Common myeloid progenitor, CD34-positive (primary cell): Measurements from ENCODE around the gene PRKAG2.
A peak's percentile ranks its signal among the peaks of the same experiment; 100 is the strongest.

Source experiments
- CTCF ChIA-PET: fragments of 350-600 bp; sonication (Branson Sonifier 250); formaldehyde crosslinking; loops from one replicate; lab custom pipeline; 2021; ENCODE audit warnings: antibody characterized with exemption; lab: Charles Lee
- POLR2A ChIA-PET: fragments of 350-600 bp; sonication (Branson Sonifier 250); formaldehyde crosslinking; loops from one replicate; lab custom pipeline; 2021; ENCODE audit warnings: antibody characterized with exemption; lab: Charles Lee
- DNase-seq, 3 donors: peaks; one replicate each; pipeline versions ENCODE4 v3.0.0 to v3.0.0-alpha.2; 2013
- H3K27ac ChIP-seq, 2 experiments: 1 replicate in 1 of 2; 2 replicates in 1 of 2; pipeline ENCODE4 v1.7.0; 2013; ENCODE audit warnings: inconsistent platforms in 2 of 2, low read length in 2 of 2, mild to moderate bottlenecking in 2 of 2, low read depth in 1 of 2, moderate library complexity in 1 of 2; ENCODE audit not compliant: severe bottlenecking in 2 of 2, insufficient read depth in 1 of 2, poor library complexity in 1 of 2
- H3K27me3 ChIP-seq, 5 experiments: replicated peaks in 2 of 5; 1 replicate in 3 of 5; 2 replicates in 2 of 5; pipeline versions ENCODE4 v1.6.1 to v1.7.0; 2013; ENCODE audit warnings: low read length in 4 of 5, mild to moderate bottlenecking in 2 of 5, moderate library complexity in 2 of 5, inconsistent platforms in 1 of 5; ENCODE audit not compliant: insufficient read depth in 5 of 5, control insufficient read depth in 4 of 5
- H3K36me3 ChIP-seq, 4 experiments: 1 replicate in 2 of 4; 2 replicates in 2 of 4; pipeline versions ENCODE4 v1.6.1 to v1.7.0; 2013; ENCODE audit warnings: low read length in 3 of 4, control low read depth in 1 of 4, mild to moderate bottlenecking in 1 of 4; ENCODE audit not compliant: control insufficient read depth in 4 of 4, insufficient read depth in 4 of 4
- H3K4me1 ChIP-seq, 4 experiments: 1 replicate in 3 of 4; 2 replicates in 1 of 4; pipeline versions ENCODE4 v1.6.1 to v1.7.1; 2013; ENCODE audit warnings: low read length in 3 of 4, mild to moderate bottlenecking in 3 of 4, control low read depth in 1 of 4, inconsistent platforms in 1 of 4, moderate library complexity in 1 of 4; ENCODE audit not compliant: control insufficient read depth in 4 of 4, insufficient read depth in 4 of 4; ENCODE audit errors: control extremely low read depth in 1 of 4
- H3K4me3 ChIP-seq, 7 experiments: 1 replicate in 4 of 7; 2 replicates in 3 of 7; pipeline versions ENCODE4 v1.5.1 to v1.7.0; 2013; ENCODE audit warnings: mild to moderate bottlenecking in 7 of 7, low read length in 6 of 7, moderate library complexity in 6 of 7, inconsistent platforms in 2 of 7, low read depth in 2 of 7, control low read depth in 1 of 7; ENCODE audit not compliant: insufficient read depth in 4 of 7, control insufficient read depth in 1 of 7; ENCODE audit errors: extremely low read depth in 1 of 7
- H3K9me3 ChIP-seq, 5 experiments: 1 replicate in 4 of 5; 2 replicates in 1 of 5; pipeline versions ENCODE4 v1.6.1 to v1.7.1; 2013; ENCODE audit warnings: low read length in 4 of 5, mild to moderate bottlenecking in 2 of 5, inconsistent platforms in 1 of 5, low read depth in 1 of 5, moderate library complexity in 1 of 5; ENCODE audit not compliant: control insufficient read depth in 4 of 5, insufficient read depth in 2 of 5; ENCODE audit errors: control extremely low read depth in 1 of 5
- WGBS: methylation state at CpG from one replicate; pipeline ENCODE4 v1.1.5; 2013; ENCODE audit not compliant: insufficient coverage; 5-methylcytosine and 5-hydroxymethylcytosine counted together

The PRKAG2 gene

GRCh38 chr7:151738925-151739324 lies 138.0 kb downstream of the PRKAG2 start:
- H3K9me3 ChIP-seq, result peaks cover 0 to 5% (median 3%) of the 10 kb centered on the region in 5 experiments
- peaks cover 0 to 30% (median 17%) of the 10 kb centered on the region in 4 experiments for H3K4me1 ChIP-seq
- 95% methylated on average over 9 of the region's 10 CpGs for WGBS
- no peak overlapping the region for H3K4me3 ChIP-seq
- DNase-seq, result no peak
- CTCF ChIA-PET, result interaction anchor here (0.6 to 2.3 kb wide), 5 partner anchors 16 to 44 kb away, joined by 3 to 8 read pairs (median 3); no protein-coding TSS in a partner anchor
- no peaks in the 10 kb centered on the region for H3K36me3 ChIP-seq
- H3K27me3 ChIP-seq, result no peaks in the 10 kb centered on the region
- POLR2A ChIA-PET, result no interaction called here
- no peak overlapping the region for H3K27ac ChIP-seq

GRCh38 chr7:151736403-151736909 lies 140.5 kb downstream of the PRKAG2 start:
- peak overlapping the region in 3 of 7 experiments; percentile 10 to 24 (median 14) for H3K4me3 ChIP-seq
- peaks cover 0 to 5% (median 3%) of the 10 kb centered on the region in 5 experiments for H3K9me3 ChIP-seq
- no peaks in the 10 kb centered on the region for H3K27me3 ChIP-seq
- POLR2A ChIA-PET, result interaction anchor here (0.6 kb wide), 1 partner anchor 24 kb away, joined by 3 read pairs; no protein-coding TSS in a partner anchor
- WGBS, result 40% methylated on average over 9 of the region's 10 CpGs
- H3K4me1 ChIP-seq, result peaks cover 0 to 15% (median 2%) of the 10 kb centered on the region in 4 experiments
- H3K36me3 ChIP-seq, result no peaks in the 10 kb centered on the region
- peak in 2 of 3 donors; percentile 73 to 74 for DNase-seq
- CTCF ChIA-PET, result interaction anchor here (0.7 to 4.0 kb wide), 8 partner anchors 9 to 383 kb away, joined by 3 to 13 read pairs (median 3); no protein-coding TSS in a partner anchor
- H3K27ac ChIP-seq, result no peak overlapping the region

- H3K4me1 ChIP-seq, result peaks cover 0 to 15% (median 2%) of the 10 kb centered on the region in 4 experiments
Observed at GRCh38 chr7:151735851-151736402, 141.0 kb downstream of the PRKAG2 start.

GRCh38 chr7:151735186-151735850 lies 141.6 kb downstream of the PRKAG2 start:
- Histone ChIP-seq H3K27ac (no peak overlapping the region), H3K4me3 (no peak overlapping the region), H3K36me3 (no peaks in the 10 kb centered on the region), H3K4me1 (peaks cover 0 to 13% (median under 1%) of the 10 kb centered on the region in 4 experiments), H3K27me3 (no peaks in the 10 kb centered on the region), H3K9me3 (peaks cover 0 to 5% (median 3%) of the 10 kb centered on the region in 5 experiments)
- 84% methylated on average over 7 of the region's 9 CpGs for WGBS
- POLR2A ChIA-PET, result no interaction called here
- peak in 1 of 3 donors; percentile 31 for DNase-seq
- CTCF ChIA-PET, result interaction anchor here (1.0 to 4.0 kb wide), 9 partner anchors 8 to 382 kb away, joined by 3 to 13 read pairs (median 3); no protein-coding TSS in a partner anchor

More at GRCh38 chr7:151735851-151736402, 141.0 kb downstream of the PRKAG2 start:
- POLR2A ChIA-PET, result interaction anchor here (0.6 kb wide), 1 partner anchor 25 kb away, joined by 3 read pairs; no protein-coding TSS in a partner anchor
- no peak for DNase-seq
- peaks cover 0 to 5% (median 3%) of the 10 kb centered on the region in 5 experiments for H3K9me3 ChIP-seq
- no peak overlapping the region for H3K27ac ChIP-seq
- no peaks in the 10 kb centered on the region for H3K27me3 ChIP-seq
- peak overlapping the region in 1 of 7 experiments; percentile 24 for H3K4me3 ChIP-seq
- WGBS, result 96% methylated on average over 18 of the region's 25 CpGs
- CTCF ChIA-PET, result interaction anchor here (0.7 to 4.0 kb wide), 8 partner anchors 8 to 382 kb away, joined by 3 to 13 read pairs (median 3); no protein-coding TSS in a partner anchor
- H3K36me3 ChIP-seq, result no peaks in the 10 kb centered on the region

GRCh38 chr7:151732834-151733592 lies 143.9 kb downstream of the PRKAG2 start:
- CTCF ChIA-PET, result interaction anchor here (1.1 to 4.0 kb wide), 3 partner anchors 20 to 50 kb away, joined by 3 to 13 read pairs (median 8); no protein-coding TSS in a partner anchor
- 96% methylated on average over 7 of the region's 9 CpGs for WGBS
- POLR2A ChIA-PET, result no interaction called here

GRCh38 chr7:151732292-151732691 lies 144.6 kb downstream of the PRKAG2 start:
- H3K4me3 ChIP-seq, result no peak overlapping the region
- DNase-seq, result no peak
- no peaks in the 10 kb centered on the region for H3K27me3 ChIP-seq
- WGBS, result 94% methylated on average over 13 of the region's 13 CpGs
- peaks cover 0 to 19% (median 8%) of the 10 kb centered on the region in 4 experiments for H3K4me1 ChIP-seq
- H3K9me3 ChIP-seq, result no peaks in the 10 kb centered on the region
- ChIA-PET CTCF (interaction anchor here (1.1 kb wide), 1 partner anchor 19 kb away, joined by 3 read pairs; no protein-coding TSS in a partner anchor), POLR2A (no interaction called here)
- H3K36me3 ChIP-seq, result no peaks in the 10 kb centered on the region
- no peak overlapping the region for H3K27ac ChIP-seq

More at GRCh38 chr7:151732834-151733592, 143.9 kb downstream of the PRKAG2 start:
- H3K36me3 ChIP-seq, result no peaks in the 10 kb centered on the region
- no peak overlapping the region for H3K27ac ChIP-seq
- no peak overlapping the region for H3K4me3 ChIP-seq
- peaks cover 0 to 14% (median 2%) of the 10 kb centered on the region in 4 experiments for H3K4me1 ChIP-seq
- no peaks in the 10 kb centered on the region for H3K9me3 ChIP-seq
- DNase-seq, result no peak
- no peaks in the 10 kb centered on the region for H3K27me3 ChIP-seq
